ENCODE results near the gene DBF4B. TPM values are rescaled to one million over a fixed set of nuclear protein-coding genes. Genes with fewer than 3 reads are reported as not detected.

Gene DBF4B
- total RNA-seq, 1 experiment from 2014 or later, result 32.9 TPM

DNA sequence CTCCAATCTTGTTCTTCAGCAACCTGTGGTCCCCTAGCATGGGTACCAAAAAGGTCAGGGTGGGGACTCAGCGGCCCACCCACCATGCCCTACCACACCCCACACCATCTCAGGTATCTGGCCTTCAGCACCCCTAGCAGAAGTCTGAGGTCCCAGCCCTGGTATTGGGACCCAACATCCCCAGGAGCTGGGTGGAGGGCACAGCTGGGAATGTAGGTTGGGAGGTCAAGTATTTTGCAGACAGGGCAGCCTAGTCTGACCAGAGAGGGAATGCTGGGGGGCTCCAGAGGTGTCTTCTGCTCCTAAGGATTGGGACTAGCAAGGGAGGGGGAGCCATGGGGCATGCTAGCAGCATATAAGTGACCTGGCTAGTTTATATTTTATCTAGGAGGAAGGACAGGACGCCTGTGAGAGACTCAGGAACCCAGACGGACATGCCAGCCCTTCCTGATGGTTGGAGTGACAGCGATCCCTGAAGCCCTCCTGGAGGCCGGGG is 49.5 kb downstream of the DBF4B start:
- DNase-seq (ENCODE audit: low spot score), result no peak
- Mint-ChIP-seq H3K9me3 (peaks cover 3% of the 10 kb centered on the region; the same call in 1 of the 2 replicates), H3K36me3 (no peaks in the 10 kb centered on the region), H3K27me3 (ENCODE audit: low read depth) (peaks cover 82% of the 10 kb centered on the region), H3K27ac (no peak overlapping the region), H3K4me1 (no peaks in the 10 kb centered on the region), H3K4me3 (peak overlapping the region; percentile 56)
- TF ChIP-seq, protein P1, sequence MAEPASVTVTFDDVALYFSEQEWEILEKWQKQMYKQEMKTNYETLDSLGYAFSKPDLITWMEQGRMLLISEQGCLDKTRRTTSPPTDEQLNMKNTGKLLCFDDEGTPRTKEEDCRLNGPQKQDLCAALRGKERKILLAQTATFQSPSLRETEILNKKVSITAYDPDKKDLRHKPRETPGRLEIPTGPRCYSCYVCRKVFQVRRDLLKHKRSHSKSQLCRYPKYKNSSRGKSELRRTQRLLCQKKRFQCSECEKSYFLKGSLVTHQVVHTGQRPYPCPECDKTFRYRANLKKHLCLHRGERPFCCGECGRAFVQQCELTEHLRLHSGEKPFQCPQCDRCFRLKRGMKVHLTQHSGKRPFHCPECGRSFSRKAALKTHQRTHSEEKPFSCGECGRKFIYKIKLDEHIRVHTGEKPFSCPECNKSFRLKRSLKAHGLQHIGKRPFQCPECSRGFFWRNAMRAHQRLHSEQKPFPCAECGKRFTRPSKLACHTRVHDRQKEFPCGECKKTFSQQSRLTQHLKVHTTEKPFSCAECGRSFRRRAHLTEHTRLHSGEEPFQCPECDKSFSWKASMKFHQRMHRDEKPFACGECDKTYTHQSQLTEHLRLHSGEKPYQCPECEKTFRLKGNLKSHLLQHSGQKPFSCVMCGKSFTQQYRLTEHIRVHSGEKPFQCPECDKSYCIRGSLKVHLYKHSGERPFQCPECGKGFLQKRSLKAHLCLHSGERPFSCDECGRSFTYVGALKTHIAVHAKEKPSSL (CRISPR knock-in tag; conservative IDR thresholded peaks at IDR 0.05), result no peak
- TF ChIP-seq, protein P2, sequence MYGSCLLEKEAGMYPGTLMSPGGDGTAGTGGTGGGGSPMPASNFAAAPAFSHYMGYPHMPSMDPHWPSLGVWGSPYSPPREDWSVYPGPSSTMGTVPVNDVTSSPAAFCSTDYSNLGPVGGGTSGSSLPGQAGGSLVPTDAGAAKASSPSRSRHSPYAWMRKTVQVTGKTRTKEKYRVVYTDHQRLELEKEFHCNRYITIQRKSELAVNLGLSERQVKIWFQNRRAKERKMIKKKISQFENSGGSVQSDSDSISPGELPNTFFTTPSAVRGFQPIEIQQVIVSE (CRISPR knock-in tag; IDR thresholded peaks at IDR 0.05; ENCODE audit: borderline replicate concordance), result no peak
- TF ChIP-seq ZNF138 (CRISPR knock-in tag; conservative IDR thresholded peaks at IDR 0.05) (no peak), SMAD4 (CRISPR knock-in tag; IDR thresholded peaks at IDR 0.05) (no peak), NR1H2 (CRISPR knock-in tag; IDR thresholded peaks at IDR 0.05) (no peak), ELF4 (CRISPR knock-in tag; IDR thresholded peaks at IDR 0.05; ENCODE audit: low read depth) (no peak)
- TF ChIP-seq, protein P3, sequence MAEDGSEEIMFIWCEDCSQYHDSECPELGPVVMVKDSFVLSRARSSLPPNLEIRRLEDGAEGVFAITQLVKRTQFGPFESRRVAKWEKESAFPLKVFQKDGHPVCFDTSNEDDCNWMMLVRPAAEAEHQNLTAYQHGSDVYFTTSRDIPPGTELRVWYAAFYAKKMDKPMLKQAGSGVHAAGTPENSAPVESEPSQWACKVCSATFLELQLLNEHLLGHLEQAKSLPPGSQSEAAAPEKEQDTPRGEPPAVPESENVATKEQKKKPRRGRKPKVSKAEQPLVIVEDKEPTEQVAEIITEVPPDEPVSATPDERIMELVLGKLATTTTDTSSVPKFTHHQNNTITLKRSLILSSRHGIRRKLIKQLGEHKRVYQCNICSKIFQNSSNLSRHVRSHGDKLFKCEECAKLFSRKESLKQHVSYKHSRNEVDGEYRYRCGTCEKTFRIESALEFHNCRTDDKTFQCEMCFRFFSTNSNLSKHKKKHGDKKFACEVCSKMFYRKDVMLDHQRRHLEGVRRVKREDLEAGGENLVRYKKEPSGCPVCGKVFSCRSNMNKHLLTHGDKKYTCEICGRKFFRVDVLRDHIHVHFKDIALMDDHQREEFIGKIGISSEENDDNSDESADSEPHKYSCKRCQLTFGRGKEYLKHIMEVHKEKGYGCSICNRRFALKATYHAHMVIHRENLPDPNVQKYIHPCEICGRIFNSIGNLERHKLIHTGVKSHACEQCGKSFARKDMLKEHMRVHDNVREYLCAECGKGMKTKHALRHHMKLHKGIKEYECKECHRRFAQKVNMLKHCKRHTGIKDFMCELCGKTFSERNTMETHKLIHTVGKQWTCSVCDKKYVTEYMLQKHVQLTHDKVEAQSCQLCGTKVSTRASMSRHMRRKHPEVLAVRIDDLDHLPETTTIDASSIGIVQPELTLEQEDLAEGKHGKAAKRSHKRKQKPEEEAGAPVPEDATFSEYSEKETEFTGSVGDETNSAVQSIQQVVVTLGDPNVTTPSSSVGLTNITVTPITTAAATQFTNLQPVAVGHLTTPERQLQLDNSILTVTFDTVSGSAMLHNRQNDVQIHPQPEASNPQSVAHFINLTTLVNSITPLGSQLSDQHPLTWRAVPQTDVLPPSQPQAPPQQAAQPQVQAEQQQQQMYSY (CRISPR knock-in tag; IDR thresholded peaks at IDR 0.05), result no peak
- TF ChIP-seq, protein P4, sequence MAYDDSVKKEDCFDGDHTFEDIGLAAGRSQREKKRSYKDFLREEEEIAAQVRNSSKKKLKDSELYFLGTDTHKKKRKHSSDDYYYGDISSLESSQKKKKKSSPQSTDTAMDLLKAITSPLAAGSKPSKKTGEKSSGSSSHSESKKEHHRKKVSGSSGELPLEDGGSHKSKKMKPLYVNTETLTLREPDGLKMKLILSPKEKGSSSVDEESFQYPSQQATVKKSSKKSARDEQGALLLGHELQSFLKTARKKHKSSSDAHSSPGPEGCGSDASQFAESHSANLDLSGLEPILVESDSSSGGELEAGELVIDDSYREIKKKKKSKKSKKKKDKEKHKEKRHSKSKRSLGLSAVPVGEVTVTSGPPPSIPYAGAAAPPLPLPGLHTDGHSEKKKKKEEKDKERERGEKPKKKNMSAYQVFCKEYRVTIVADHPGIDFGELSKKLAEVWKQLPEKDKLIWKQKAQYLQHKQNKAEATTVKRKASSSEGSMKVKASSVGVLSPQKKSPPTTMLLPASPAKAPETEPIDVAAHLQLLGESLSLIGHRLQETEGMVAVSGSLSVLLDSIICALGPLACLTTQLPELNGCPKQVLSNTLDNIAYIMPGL (CRISPR knock-in tag; IDR thresholded peaks at IDR 0.05), result no peak
- TF ChIP-seq, protein P5, sequence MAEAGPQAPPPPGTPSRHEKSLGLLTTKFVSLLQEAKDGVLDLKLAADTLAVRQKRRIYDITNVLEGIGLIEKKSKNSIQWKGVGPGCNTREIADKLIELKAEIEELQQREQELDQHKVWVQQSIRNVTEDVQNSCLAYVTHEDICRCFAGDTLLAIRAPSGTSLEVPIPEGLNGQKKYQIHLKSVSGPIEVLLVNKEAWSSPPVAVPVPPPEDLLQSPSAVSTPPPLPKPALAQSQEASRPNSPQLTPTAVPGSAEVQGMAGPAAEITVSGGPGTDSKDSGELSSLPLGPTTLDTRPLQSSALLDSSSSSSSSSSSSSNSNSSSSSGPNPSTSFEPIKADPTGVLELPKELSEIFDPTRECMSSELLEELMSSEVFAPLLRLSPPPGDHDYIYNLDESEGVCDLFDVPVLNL (CRISPR knock-in tag; IDR thresholded peaks at IDR 0.05; ENCODE audit: borderline replicate concordance, low read depth), result no peak
- TF ChIP-seq, protein P6, sequence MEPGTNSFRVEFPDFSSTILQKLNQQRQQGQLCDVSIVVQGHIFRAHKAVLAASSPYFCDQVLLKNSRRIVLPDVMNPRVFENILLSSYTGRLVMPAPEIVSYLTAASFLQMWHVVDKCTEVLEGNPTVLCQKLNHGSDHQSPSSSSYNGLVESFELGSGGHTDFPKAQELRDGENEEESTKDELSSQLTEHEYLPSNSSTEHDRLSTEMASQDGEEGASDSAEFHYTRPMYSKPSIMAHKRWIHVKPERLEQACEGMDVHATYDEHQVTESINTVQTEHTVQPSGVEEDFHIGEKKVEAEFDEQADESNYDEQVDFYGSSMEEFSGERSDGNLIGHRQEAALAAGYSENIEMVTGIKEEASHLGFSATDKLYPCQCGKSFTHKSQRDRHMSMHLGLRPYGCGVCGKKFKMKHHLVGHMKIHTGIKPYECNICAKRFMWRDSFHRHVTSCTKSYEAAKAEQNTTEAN (CRISPR knock-in tag; IDR thresholded peaks at IDR 0.05), result no peak
- TF ChIP-seq, protein P7, sequence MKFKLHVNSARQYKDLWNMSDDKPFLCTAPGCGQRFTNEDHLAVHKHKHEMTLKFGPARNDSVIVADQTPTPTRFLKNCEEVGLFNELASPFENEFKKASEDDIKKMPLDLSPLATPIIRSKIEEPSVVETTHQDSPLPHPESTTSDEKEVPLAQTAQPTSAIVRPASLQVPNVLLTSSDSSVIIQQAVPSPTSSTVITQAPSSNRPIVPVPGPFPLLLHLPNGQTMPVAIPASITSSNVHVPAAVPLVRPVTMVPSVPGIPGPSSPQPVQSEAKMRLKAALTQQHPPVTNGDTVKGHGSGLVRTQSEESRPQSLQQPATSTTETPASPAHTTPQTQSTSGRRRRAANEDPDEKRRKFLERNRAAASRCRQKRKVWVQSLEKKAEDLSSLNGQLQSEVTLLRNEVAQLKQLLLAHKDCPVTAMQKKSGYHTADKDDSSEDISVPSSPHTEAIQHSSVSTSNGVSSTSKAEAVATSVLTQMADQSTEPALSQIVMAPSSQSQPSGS (CRISPR knock-in tag; IDR thresholded peaks at IDR 0.05; ENCODE audit: borderline replicate concordance, low read depth), result no peak
- TF ChIP-seq, protein P8, sequence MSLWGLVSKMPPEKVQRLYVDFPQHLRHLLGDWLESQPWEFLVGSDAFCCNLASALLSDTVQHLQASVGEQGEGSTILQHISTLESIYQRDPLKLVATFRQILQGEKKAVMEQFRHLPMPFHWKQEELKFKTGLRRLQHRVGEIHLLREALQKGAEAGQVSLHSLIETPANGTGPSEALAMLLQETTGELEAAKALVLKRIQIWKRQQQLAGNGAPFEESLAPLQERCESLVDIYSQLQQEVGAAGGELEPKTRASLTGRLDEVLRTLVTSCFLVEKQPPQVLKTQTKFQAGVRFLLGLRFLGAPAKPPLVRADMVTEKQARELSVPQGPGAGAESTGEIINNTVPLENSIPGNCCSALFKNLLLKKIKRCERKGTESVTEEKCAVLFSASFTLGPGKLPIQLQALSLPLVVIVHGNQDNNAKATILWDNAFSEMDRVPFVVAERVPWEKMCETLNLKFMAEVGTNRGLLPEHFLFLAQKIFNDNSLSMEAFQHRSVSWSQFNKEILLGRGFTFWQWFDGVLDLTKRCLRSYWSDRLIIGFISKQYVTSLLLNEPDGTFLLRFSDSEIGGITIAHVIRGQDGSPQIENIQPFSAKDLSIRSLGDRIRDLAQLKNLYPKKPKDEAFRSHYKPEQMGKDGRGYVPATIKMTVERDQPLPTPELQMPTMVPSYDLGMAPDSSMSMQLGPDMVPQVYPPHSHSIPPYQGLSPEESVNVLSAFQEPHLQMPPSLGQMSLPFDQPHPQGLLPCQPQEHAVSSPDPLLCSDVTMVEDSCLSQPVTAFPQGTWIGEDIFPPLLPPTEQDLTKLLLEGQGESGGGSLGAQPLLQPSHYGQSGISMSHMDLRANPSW (CRISPR knock-in tag; conservative IDR thresholded peaks at IDR 0.05; ENCODE audit: low read depth), result no peak
- POLR2A ChIA-PET, result no interaction called here
- CTCF ChIA-PET, result interaction anchor here (0.5 to 1.8 kb wide), 2 partner anchors 24 to 52 kb away, joined by 4 to 5 read pairs; no protein-coding TSS in a partner anchor
- ATAC-seq, result no peak
